Measurements from ENCODE around the gene SCGB2A2. TPM values are rescaled to one million over a fixed set of nuclear protein-coding genes. Genes with fewer than 3 reads are reported as not detected.

The SCGB2A2 gene
- total and polyA plus RNA-seq, 10 of the 15 experiments (the other 5 are each of a cell fraction or from before 2014, with no cell fraction given), result not detected

- TF ChIP-seq E2F4 (IDR thresholded peaks at IDR 0.05; ENCODE audit: low read depth, low read length) (no peak), USF2 (IDR thresholded peaks at IDR 0.05; ENCODE audit: borderline replicate concordance, low read depth, low read length) (no peak), ATF7 (IDR thresholded peaks at IDR 0.05; ENCODE audit: low read depth) (no peak), ZNF687 (IDR thresholded peaks at IDR 0.05) (no peak), RAD21 (IDR thresholded peaks at IDR 0.05; ENCODE audit: insufficient read depth, low read depth, low read length) (no peak), ZBTB33 (IDR thresholded peaks at IDR 0.05) (no peak), YY1 (IDR thresholded peaks at IDR 0.05; ENCODE audit: low read depth, low read length) (no peak), NFYB (IDR thresholded peaks at IDR 0.05; ENCODE audit: insufficient read depth, low read depth, low read length) (no peak), NFXL1 (IDR thresholded peaks at IDR 0.05; ENCODE audit: borderline replicate concordance) (no peak), CREB1 (IDR thresholded peaks at IDR 0.05; ENCODE audit: low read depth) (no peak), SREBF1 (IDR thresholded peaks at IDR 0.05; ENCODE audit: low read length) (no peak)
Measured at GRCh38 chr11:62309991-62310390, 40.0 kb downstream of the SCGB2A2 start (continued).
